Measurements from ENCODE around the gene TAS1R1.

The TAS1R1 gene
- 0 reads per million in 3 experiments for total RNA-seq

DNA sequence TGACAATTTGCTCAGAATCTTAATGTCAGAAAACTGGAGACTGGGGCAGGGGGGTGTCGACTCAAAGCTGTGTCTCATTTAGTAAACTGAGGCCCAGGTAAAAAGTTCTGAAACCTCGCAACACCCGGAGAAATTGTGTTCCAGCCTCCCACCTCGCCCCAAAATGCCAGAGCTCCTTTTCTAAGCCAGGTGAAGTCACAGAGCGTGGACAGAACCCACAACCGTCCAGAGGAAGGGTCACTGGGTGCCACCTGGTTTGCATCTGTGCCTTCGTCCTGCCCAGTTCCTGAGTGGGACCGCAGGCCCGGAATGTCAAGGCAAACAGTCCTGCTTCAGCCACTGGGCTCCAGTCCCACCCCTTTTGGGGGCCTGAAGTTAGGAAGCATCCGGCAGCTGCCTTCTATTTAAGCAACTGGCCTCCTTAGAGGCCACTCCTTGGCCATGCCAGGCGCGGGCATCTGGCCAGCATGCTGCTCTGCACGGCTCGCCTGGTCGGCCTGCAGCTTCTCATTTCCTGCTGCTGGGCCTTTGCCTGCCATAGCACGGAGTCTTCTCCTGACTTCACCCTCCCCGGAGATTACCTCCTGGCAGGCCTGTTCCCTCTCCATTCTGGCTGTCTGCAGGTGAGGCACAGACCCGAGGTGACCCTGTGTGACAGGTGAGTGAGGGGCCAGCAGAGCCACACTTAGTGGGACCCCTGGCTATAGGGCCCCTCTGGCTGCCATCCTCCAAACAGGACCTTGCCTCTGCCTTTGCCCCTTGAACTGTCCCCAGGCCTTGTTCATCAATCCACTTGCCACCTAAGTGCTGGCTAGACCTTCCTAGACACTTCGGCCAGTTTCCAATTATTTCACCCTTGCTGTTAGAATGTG, at the start of gene TAS1R1:
Gene TAS1R1, plus strand, starts transcription at position 401 of the 872 bp plus-strand sequence. Its CDS starts 67 bp downstream, at position 468.
- no peak for DNase-seq

DNA sequence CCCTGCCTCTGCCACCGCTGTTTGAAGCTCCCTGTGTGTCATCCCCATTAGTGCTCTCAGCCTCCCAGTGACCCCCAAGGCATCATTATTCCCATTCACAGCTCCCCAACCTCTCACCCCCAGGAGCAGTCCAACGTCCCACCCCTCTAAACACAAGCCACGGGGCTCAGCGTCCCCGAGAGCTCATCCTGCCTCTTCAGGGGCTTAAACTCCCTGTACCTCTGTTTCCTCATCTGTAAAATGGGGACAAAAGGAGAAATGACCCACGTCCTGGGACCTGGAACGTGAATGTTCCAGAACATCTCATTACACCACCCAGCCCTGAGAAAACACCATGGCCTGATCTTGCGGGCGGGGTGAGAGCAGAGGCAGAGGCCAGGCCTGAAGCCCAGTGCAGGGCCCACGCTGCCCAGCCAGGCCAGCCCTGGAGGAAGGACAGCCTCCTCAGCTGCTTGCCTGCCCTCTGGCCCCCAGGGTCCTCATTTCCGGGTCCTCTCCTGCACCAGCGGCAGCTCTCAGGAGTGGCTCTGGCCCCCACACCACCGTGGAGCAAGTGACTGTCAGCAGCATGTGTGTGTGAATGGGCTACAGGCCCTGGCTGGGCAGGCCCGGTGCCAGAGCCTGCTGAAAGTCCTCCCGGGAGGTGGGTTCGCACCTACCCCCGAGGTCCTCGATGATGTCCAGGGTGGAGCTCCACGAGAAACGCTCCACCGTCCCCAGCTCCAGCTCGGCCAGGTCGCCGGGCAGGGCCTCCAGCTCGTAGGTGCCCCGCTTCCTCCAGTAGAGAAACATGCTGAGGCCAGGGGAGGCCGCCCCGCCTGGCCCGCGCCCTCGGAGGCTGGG, 49.5 kb upstream of the TAS1R1 start:
- no peak for DNase-seq

DNA sequence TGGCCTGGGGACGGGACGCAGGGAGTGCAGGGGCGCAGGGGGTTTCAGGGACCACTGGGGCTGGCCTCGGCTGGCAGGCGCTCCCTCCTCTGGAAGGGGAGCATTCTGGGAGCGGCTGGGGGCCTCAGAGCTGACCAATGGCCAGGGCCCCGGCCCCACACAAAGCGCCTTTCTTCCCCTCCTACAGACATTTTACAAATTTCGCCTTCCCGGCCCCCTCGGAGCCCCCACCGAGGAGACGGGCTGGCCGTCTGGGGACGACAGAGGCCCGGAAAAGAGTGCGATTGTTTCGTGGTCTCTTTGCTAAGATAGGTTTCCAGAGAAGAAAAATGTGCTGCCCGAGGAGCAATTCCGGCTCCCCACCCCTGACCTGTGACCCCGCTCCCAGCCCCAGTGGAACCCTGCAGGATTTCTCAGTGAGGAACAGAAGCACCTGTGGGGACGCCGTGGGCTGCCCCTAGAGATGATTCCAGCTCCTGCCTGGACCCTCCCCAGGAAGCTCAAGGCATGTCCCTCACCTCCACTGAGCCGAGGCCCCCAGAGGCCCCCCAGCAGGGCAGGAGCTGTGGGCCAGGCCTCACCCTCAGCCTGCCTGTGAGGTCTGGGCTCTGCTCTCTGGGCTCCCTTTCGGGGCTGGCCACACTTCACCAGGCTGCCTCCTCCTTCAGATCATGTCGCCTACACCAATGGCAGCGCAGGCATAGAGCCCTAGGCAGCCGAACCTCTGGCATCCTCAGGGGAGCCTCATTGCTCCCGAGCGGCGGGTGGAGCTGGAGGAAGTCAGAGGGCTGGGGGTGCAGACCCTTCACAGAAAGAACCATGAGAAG, 48.7 kb upstream of the TAS1R1 start:
- no peak for DNase-seq

DNA sequence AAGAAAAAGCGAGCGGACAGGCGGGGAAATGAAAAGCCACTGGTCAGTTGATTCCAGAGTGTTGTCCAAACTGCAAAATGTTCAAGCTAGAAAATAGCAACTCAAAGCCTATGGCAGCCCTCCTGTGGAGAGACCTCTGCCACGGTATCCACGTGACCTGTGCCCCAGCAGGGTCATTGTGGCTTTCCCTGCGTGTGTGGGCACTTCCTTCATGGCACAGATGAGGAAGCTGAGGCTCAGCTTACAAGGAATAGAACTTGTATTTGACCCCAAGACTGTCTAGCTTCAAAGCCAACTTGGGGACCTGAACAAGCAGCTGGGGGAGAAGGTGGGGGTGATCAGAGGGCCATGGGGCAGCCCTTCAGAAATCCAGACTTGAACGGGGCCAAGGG, 48.1 kb upstream of the TAS1R1 start:
- no peak for DNase-seq

DNA sequence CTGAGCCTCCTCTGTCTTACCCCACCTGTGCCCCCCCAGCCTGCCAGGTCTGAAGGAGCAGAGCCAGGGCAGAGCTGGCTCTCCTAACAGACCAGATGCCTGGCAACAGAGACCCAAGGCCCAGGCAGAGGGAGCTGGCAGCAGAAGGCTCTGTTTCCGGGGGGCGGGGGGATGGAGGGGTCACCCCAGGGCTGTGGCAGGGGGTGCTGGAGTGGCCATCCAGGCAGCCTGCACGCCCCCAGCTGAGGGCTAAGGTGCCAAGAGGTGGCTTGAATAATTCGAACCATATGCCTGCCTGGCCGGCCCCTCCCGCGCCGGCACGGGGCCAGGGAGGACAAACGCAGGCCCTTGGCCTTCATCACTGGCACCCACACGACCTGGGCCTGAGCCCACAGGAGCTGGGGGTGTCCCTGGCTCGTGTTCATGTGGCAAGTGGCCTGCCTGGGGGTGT, 47.6 kb upstream of the TAS1R1 start:
- DNase-seq = no peak

DNA sequence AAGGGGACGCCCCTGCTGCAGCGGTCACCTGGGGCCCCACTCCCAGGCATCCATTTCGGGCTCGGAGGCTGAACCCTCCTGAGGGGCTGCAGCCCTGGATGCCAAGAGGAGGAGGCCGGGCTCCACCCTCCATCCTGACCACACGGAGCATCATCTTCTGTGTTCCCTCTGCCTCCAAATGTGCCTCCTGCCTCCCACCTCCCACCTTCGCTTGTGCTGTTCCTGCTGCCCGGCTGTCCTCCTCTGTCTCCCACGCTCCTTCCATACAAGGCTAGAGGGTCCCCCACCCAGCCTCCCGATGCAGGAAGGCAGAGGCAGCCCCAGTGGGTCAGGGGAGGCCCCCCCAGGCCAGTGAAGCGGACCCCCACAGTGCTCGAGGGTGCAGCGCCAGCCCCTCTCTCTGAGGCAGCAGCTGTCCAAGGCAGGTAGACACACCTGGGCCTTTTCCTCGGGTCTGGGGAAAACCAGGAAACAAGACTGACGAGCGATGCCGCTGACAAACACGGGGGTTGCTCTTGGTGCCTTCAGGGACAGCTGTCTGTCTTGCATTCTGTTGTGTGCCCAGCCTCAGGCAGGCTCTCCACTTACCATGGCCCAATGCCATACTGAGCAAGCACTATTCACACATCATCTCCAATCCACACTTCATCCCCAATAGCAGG, 46.8 kb upstream of the TAS1R1 start:
- no peak for DNase-seq

DNA sequence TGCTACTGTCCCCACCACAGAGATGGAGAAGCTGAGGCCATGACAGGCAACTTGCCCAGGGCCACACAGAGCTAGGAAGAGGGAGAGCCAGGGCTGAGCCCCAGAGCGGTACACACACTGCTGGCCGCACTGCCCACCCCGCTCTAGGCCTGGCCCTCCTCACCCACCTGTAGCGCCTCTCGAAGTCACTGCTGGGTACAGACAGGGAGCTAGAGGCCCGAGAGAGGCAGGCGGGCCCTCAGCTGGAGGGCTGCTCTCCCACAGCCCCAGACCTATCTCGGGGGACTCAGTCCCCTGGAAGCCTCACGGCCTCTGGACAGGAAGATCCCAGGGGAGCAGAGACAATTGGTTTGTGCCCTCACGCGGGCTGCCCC, 46.3 kb upstream of the TAS1R1 start:
- DNase-seq = no peak

DNA sequence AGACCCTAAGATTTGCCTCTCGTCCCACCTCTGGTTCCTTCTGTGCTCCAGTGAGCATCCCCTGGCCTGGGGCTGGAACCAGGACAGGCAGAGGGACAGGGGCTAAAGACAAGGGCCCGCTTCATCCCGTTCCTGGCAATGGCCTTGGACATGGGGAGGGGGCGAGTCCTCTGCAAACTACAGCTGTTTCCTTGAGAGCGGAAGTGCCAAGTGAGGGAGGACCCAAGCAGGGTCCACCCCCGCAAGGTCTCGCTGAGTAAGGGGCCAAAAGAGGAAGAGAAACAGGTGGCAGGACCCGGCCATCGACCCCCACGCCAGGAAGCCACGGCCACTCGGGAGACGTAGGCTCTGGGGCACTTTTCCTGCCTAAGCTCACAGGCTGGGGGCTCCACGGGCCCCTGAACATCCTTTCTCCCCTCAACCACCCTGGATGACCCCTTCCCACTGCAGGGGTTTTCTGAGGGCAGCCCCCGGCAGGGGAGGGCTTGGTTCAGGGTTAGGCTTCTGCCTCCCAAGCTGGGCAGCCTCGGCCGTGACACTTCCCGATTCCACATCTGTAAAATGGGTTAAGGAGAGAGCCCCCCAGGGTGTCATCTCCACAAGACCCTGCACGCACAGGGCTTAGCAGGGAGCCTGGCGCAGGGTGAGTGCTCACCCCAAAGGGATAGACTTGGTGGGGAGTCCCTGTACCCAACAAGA, 45.7 kb upstream of the TAS1R1 start:
- DNase-seq = no peak

DNA sequence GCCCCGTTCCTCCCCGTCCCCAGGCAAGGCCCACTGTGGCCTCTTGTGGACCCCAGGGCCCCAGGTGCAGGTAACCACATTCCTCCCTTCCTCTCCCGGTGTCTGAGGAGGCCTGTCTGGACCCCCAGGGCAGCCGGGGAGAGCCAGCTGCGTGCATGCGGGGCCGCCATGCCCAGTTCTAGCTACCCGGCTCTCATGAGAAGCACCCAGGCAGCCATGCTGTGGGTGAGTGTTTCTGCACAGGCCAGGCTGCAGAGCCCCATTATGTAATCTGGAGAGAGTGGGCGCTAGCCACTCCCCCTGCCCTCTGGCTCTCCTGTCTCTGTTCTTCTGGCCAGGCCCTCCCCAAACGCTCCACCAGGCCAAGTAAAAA, 45.2 kb upstream of the TAS1R1 start:
- no peak for DNase-seq

DNA sequence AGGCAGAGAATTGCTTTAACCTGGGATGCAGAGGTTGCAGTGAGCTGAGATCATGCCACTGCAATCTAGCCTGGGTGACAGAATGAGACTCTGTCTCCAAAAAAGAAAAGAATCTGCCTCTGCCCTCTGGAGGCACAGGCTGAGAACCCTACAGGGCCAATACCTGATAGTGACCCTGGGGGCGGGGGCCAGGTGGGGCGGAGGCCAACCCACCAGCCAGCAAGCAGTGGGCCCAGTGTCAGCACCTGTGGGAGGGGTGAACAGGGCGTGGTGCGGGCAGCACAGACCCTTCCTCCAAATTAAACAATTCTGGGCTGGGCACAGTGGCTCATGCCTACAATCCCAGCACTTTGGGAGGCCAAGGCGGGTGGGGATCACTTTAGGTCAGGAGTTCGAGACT, 44.6 kb upstream of the TAS1R1 start:
- DNase-seq = no peak

DNA sequence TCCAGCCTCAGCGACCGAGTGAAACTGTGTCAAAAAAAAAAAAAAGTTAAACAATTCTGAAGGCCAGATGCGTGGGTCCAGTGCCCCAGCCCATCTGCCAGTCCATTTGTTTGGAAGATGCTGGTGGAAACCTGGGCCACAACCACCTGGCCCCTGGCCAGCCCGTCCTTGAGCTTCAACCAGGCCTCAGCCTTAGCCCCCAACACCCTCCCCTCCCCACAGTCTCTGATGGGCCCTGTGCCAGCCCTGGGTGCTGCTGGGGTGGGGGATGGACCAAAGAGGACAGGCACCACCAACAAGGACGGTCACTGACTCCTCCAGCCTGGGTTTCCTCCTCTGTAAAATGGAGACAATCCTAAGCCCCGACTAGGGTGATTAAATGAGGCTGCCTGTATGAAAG, 44.1 kb upstream of the TAS1R1 start:
- DNase-seq = no peak

DNA sequence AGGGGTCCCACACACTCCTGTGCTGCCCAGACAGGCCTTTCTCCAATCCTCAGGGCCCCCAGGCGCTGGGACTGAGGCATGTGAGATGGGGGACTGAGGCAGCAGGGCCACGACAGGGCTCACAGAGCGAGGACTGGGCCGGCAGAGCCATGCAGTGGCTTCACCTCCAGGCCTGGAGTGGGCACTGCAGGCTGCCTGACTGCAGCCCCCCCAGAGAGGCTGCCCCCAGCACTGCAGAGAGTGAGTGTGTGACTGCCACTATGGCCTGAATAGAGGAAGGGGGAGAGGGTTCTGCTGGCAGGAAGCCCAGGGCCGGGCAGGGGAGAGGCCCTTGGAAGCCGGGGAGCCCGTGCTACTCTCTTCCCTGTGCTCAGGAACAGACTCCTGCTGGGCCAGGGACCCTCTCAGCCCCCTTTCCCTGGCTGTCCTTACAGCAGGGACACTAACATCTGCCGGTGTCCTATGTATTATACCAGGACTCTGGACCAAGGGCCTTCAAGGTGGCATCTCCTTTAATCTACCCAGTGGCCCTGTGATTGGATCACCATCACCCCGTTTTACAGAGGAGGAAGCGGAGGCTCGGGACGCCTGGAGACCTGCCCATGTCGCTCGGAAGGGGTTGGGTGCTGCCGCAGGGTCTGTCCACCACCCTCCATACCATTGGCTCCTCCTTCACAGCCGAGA, 43.4 kb upstream of the TAS1R1 start:
- no peak for DNase-seq

DNA sequence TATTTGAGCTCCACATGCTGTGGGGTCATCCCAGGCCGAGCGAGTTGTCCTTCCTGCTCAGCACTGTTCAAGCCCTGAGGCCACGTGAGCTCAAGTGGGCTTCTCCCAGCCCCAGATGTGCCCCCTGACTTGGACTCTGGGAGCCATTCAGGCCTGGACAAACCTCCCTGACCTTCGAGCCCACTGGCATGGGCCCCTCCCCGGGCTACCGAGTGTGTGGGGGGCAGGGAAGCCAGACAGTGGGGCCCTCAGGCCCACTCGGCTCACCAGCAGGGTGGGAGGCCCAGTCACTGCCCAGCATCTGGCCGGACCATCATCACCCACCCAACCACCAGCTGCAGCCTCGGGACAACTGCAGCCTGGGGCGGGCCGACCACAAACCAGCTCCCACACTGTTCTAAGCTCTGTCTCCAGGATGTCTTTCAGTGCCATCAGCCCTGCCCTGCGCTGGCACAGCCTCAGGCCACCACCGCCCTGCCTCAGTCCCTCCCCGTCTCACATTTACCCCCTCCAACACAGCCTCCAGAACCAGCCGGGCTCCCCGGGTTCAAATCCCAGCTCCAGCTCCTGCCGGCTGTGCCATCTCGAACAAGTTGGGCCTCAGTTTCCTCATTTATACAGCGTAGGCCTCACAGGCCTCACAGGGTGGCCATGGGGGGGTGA, 42.7 kb upstream of the TAS1R1 start:
- no peak for DNase-seq

DNA sequence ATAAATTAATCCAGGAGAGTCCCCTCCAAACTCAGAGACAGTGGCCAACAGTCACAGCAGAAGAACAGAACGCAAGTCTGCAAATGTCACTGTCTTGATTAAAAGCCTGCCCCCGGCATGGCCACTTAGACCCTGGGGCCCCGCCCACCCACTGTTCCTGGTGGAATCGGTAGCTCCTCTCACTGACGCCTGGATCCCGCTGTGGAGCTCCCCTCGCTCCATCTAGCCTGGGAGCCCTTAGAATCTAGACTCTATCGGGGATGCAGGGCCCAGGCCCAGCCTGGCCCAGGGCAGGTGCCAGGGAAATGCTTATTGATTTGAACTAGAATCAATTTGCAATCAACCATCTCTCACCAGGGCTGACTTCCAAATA, 42.2 kb upstream of the TAS1R1 start:
- no peak for DNase-seq

DNA sequence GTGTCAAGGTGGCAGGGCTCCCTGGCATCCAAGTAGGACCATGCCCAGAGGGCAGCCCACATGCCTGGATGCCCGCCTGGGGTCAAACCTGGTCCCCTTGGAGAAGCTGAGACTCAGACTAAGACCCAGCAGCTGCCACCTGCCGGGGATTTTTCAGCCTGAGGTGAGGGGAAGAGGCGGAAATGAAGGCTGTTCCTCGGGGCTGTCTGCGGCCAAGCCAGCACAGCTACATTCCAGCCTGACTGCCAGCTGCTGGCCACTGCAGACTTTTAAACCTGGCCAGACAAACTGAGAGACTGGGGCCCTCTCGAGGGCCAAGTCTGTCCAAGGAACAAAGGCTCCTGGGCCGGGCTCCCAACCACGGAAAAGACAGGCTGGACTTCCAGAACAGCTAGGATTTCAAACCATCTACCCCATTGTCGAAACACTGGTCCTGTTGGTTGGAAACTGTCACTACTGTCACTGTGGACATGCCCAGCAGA, 41.7 kb upstream of the TAS1R1 start:
- no peak for DNase-seq

DNA sequence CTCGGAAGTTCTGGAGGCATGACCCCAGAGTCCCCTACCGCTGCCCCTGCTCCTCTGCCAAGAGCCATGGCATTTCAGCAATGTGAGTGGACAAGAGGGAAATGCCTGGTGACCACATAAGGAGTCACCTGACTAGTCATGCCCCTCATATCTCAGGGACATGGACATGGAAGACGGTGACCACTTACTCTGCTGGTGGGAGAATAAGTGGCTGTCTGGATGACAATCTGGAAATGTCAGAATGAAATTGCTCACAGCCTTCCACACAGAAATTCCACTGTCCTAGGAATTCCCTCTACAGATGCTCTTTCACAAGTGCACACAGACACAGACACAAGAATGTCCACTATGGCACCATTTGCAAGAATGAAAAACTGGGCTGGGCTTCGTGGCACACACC, 39.3 kb upstream of the TAS1R1 start:
- no peak for DNase-seq

DNA sequence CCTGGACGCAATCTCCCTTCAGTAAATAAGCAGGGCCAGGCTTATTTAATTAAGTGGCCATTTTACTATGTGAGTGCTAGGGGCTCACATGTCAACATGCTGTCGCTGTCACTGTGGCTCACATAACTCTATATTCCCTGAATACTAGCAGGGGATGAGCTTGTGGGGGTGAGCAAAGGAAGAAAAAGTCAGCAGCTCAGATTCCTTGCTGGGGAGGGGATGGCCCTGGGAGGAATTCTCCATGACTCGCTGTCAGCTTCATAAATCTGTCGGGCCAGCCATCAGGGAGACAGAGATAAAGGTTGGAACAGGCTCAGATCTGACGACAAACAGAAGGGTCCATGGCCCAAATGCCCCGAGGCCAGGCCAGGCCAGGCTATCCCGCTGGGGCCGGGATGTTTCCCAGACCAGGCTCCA, 37.7 kb upstream of the TAS1R1 start:
- DNase-seq = no peak

DNA sequence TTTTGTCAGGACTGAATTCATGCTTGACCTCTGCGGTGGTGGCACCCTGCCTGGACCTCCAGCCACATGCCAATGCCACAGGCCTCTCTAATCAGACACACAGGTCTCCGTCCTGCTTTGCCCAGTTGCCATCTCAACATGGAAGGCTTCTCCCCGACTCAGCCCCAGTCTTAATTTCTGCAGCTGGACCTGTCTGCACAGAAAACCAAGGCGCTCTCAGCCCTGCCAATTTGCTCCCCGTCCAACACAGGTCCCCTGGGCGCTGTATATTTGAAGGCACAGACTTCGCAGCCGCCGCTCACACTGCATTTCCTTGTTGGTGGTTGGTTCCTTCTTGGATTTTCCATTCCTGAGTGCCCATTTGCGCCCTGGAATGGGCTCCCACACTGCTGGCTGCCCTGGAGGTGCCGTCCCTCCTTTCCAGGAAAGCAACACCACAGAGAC, 35.6 kb upstream of the TAS1R1 start:
- DNase-seq = no peak

DNA sequence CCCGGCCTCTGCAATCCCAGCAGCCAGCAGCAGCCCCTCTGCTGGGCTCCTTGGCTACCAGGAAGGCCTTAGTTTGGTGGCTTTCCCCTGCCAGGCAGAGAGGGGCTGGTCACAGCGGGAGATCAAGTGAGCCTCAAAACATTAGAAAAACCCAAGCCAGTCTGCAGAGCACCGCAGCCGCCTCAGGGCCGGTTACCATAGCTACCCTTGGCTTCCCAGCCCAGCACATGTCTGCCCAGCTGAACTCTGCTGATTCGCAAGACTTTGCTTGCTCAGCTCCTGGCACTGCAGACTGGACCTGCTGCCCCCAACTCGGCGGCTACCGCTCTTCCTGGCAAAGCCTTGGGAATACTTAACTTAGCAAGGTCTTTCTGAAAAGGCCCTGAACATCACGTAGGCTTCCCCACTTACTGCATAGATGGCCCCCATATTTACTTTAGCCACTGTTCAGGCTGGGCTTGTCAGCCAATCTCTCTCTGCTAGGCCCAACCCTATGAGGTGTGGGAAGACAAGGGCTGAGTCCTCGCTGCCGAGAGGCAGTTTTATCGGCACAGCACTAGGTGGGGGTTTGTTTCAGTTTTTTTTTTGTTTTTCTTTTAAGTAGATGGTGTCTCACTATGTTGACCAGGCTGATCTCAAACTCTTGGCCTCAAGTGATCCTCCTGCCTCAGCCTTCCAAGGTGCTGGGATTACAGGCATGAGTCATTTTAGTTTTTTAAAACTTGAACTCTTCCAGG, 35.0 kb upstream of the TAS1R1 start:
- no peak for DNase-seq

DNA sequence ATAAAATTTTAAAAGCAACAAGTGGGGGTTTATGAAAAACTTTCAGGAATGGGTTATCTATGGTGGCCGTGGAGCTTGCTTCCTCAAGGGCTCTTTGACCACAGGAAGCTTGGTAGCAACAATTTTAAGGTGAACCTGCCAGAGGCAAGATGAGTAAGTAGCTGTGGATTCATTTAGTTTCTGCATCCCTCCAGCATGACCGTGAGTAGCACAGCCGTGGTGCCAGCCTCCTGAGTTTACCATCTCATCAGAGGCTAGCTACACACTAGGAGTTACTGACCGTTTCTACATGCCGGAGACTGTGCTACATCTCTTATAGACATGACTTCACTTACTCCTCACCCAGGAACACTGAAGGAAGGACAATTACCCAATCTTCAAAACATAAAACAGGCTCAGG, 33.6 kb upstream of the TAS1R1 start:
- DNase-seq = no peak
